OCI-LY1 (cell line): ENCODE results near the gene MAPRE3.

ENCODE experiments used
- EZH2 ChIP-seq: fragments of 200-600 bp; sonication (generic), shearing (Covaris generic); IDR thresholded peaks from 2 replicates; pipeline ENCODE4 v1.8.0; 2017; ENCODE audit warnings: borderline replicate concordance, mixed run types, mild to moderate bottlenecking, antibody characterized with exemption, low read length, moderate library complexity, mixed read lengths
- TF ChIP-seq, protein P1 (sequence below): fragments of 200-600 bp; sonication (generic), shearing (Covaris generic); IDR thresholded peaks from 2 replicates; pipeline ENCODE4 v1.5.1; 2017; ENCODE audit warnings: mild to moderate bottlenecking, antibody characterized with exemption, low read length, moderate library complexity, mixed read lengths

DNA sequence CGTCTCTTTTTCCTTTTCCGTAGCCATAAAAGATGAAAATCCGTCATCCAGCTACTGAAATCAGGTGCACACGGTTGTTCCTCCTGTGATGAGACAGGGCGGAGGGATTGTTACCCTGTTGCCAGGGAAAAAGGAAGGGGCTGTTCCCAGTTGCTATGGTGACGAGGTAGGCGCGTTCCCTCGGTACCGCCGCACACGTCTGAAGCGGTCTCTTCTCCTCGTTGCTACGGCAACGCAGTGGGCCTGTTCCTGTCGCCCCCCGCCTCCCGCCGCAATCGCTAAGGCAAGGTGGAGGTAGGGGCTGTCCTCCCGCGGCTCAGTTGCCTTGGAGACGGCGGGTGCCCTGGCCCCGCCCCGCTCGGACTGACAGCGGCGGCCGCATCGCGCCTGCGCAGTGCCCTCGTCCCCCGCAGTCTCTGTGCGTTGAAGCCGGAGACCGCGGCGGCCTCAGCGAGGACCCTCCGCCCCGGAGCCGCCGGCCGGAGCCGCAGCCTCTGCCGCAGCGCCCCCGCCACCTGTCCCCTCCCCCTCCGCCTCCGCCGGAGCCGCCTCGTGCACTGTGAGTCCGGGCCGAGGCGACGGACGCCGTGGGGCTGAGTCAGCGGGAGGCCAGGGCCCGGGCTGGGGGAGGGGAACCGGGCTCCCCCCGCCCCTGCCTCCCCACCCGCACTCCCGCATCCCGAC is at the start of gene MAPRE3:
- TF ChIP-seq, protein P1, sequence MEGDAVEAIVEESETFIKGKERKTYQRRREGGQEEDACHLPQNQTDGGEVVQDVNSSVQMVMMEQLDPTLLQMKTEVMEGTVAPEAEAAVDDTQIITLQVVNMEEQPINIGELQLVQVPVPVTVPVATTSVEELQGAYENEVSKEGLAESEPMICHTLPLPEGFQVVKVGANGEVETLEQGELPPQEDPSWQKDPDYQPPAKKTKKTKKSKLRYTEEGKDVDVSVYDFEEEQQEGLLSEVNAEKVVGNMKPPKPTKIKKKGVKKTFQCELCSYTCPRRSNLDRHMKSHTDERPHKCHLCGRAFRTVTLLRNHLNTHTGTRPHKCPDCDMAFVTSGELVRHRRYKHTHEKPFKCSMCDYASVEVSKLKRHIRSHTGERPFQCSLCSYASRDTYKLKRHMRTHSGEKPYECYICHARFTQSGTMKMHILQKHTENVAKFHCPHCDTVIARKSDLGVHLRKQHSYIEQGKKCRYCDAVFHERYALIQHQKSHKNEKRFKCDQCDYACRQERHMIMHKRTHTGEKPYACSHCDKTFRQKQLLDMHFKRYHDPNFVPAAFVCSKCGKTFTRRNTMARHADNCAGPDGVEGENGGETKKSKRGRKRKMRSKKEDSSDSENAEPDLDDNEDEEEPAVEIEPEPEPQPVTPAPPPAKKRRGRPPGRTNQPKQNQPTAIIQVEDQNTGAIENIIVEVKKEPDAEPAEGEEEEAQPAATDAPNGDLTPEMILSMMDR, result no peak
- no peak for TF ChIP-seq EZH2
